HepG2 (cell line): ENCODE measurements around the gene IFIT1. TPM values are rescaled to one million over a fixed set of nuclear protein-coding genes. Genes with fewer than 3 reads are reported as not detected.

Experiments
- HNF4A ChIP-seq: sonication (generic); formaldehyde crosslinking; IDR thresholded peaks from 2 replicates; pipeline ENCODE4 v1.4.0; 2020; ENCODE audit warnings: missing genetic modification reagents
- HNRNPH1 ChIP-seq: fragments of 200-400 bp; formaldehyde crosslinking; optimal IDR thresholded peaks from 2 replicates; pipeline ENCODE3; 2017; ENCODE audit warnings: mild to moderate bottlenecking, low read depth, low read length
- NFKB2 ChIP-seq: sonication (generic); formaldehyde crosslinking; IDR thresholded peaks from 2 replicates; pipeline ENCODE4 v1.4.0; 2020; ENCODE audit warnings: missing genetic modification reagents, borderline replicate concordance
- POLR2AphosphoS2 ChIP-seq: IDR thresholded peaks from 2 replicates; pipeline ENCODE4 v1.6.1; 2011; ENCODE audit warnings: low read depth, low read length, improper control_type of control experiment
- TBX3 ChIP-seq: fragments of 450-650 bp; IDR thresholded peaks from 2 replicates; pipeline ENCODE4 v1.6.1; 2017; ENCODE audit warnings: antibody characterized with exemption, mild to moderate bottlenecking, inconsistent platforms, borderline replicate concordance
- ZNF263 ChIP-seq: sonication (generic); formaldehyde crosslinking; IDR thresholded peaks from 2 replicates; pipeline ENCODE4 v1.4.0; 2020; ENCODE audit warnings: missing genetic modification reagents
- ZNF660 ChIP-seq: sonication (generic); formaldehyde crosslinking; IDR thresholded peaks from 2 replicates; pipeline ENCODE4 v1.5.1; 2020; ENCODE audit warnings: mild to moderate bottlenecking, low read depth, missing genetic modification reagents, borderline replicate concordance
- ZNF672 ChIP-seq: sonication (generic); formaldehyde crosslinking; IDR thresholded peaks from 2 replicates; pipeline ENCODE4 v1.8.1; 2022; ENCODE audit warnings: missing genetic modification reagents
- polyA plus RNA-seq, 8 experiments: library from polyadenylated mRNA; depleted of rRNA in 3 of 8; stranded (reverse) in 7 of 8; unstranded in 1 of 8; fragments of >200 nt; fragmentation: Illumina TruSeq in 4 of 8; extraction: Trizol in 4 of 8; gene quantifications; 2 replicates each; pipeline versions ENCODE4 v1.2.1 to v1.2.3, GENCODE V29; 2011 to 2016; ENCODE audit warnings: low read depth in 4 of 8, missing spikeins in 1 of 8, mixed read lengths in 1 of 8; ENCODE audit not compliant: insufficient read depth in 1 of 8
- total RNA-seq, 5 experiments: library from RNA; depleted of rRNA; stranded (reverse); fragments of >200 nt; fragmentation: Illumina TruSeq; extraction: Trizol; gene quantifications; 2 replicates each; pipeline ENCODE4 v1.2.3, GENCODE V29; 2016; ENCODE audit warnings: low read depth in 1 of 5
- TF ChIP-seq, protein P1 (sequence below): sonication (generic); formaldehyde crosslinking; IDR thresholded peaks from one replicate; pipeline ENCODE4 v1.5.1; 2020; ENCODE audit warnings: mild to moderate bottlenecking, missing genetic modification reagents; ENCODE audit errors: not compliant biosample characterization

IFIT1 gene
- total and polyA plus RNA-seq, 2 of the 13 experiments (the other 11 are each of a cell fraction or from before 2014, with no cell fraction given), result 1.5 to 5.5 TPM

DNA sequence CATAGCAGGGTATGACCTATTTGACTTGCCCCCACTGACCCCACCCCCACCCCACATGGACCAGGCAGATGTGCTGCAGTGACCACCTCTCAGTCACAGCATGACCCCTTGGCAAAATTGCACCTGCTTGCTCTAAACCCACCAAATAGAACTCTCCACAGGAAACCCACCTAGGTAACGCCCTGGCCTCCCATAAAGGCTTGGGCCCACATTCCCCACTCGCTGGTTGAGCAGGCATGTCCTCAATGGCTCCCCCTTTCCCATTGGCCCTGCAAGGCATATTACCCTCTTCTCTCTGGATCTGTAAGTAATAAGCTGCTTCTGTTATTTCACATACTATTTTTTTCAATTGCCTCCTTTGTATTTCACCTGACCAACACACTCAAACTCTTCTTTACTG, 2.7 kb downstream of the IFIT1 start (continued):
- TF ChIP-seq, protein P1, sequence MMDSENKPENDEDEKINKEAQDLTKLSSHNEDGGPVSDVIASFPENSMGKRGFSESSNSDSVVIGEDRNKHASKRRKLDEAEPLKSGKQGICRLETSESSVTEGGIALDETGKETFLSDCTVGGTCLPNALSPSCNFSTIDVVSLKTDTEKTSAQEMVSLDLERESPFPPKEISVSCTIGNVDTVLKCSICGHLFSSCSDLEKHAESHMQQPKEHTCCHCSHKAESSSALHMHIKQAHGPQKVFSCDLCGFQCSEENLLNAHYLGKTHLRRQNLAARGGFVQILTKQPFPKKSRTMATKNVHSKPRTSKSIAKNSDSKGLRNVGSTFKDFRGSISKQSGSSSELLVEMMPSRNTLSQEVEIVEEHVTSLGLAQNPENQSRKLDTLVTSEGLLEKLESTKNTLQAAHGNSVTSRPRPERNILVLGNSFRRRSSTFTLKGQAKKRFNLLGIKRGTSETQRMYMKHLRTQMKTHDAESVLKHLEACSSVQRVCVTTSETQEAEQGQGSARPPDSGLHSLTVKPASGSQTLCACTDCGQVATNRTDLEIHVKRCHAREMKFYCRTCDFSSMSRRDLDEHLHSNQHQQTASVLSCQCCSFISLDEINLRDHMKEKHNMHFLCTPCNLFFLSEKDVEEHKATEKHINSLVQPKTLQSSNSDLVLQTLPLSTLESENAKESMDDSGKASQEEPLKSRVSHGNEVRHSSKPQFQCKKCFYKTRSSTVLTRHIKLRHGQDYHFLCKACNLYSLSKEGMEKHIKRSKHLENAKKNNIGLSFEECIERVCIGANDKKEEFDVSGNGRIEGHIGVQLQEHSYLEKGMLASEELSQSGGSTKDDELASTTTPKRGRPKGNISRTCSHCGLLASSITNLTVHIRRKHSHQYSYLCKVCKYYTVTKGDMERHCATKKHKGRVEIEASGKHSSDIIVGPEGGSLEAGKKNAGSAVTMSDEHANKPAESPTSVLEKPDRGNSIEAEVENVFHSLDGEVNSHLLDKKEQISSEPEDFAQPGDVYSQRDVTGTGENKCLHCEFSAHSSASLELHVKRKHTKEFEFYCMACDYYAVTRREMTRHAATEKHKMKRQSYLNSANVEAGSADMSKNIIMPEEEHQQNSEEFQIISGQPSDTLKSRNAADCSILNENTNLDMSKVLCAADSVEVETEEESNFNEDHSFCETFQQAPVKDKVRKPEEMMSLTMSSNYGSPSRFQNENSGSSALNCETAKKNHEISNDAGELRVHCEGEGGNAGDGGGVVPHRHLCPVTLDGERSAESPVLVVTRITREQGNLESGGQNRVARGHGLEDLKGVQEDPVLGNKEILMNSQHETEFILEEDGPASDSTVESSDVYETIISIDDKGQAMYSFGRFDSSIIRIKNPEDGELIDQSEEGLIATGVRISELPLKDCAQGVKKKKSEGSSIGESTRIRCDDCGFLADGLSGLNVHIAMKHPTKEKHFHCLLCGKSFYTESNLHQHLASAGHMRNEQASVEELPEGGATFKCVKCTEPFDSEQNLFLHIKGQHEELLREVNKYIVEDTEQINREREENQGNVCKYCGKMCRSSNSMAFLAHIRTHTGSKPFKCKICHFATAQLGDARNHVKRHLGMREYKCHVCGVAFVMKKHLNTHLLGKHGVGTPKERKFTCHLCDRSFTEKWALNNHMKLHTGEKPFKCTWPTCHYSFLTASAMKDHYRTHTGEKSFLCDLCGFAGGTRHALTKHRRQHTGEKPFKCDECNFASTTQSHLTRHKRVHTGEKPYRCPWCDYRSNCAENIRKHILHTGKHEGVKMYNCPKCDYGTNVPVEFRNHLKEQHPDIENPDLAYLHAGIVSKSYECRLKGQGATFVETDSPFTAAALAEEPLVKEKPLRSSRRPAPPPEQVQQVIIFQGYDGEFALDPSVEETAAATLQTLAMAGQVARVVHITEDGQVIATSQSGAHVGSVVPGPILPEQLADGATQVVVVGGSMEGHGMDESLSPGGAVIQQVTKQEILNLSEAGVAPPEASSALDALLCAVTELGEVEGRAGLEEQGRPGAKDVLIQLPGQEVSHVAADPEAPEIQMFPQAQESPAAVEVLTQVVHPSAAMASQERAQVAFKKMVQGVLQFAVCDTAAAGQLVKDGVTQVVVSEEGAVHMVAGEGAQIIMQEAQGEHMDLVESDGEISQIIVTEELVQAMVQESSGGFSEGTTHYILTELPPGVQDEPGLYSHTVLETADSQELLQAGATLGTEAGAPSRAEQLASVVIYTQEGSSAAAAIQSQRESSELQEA, result no peak
- TF ChIP-seq NFKB2 (no peak), HNF4A (CRISPR knock-in tag) (no peak), ZNF660 (no peak), HNRNPH1 (no peak), TBX3 (no peak), ZNF263 (CRISPR knock-in tag) (no peak), ZNF672 (no peak), POLR2AphosphoS2 (no peak)
